ENCODE measurements around the gene VASH1.

VASH1 gene

DNA sequence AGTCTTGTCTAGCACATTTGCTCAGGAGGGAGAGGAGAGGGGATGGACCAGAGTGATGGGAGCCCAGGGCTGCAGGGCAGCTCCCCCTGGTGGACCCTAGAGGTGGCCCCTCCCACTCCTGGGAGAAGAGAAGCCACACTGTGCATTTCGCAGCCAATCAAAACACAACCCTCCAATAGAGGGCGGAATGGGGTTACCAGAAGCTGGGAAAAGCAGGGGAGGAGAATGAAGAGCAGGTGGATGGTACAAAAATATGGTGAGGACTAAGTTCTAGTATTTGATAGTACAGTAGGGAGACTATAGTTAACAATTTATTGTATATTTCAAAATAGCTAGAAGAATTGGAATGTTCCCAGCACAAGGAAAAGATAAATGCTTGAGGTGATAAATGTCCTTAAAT lies 23.6 kb downstream of the VASH1 start:
- peak; percentile 68 for DNase-seq

DNA sequence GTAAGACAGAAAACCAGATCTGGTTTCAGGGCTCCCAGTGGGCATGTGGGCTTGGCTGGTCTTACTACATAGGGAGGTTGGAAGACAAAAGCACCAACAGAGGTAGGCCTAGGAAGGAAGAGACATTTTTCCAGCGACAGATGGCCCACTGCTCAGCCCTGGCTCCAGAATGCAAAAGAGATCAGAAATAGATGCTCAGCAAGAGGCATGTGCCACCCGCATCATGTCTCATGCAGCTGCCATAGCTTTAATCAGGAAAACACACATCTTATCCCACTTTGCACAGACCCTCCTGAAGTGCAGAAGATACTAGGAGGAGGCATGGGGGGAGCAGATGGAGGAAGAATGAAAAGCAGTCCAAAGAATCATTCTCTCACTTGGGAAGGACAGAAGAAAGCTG lies 25.3 kb downstream of the VASH1 start:
- DNase-seq = no peak

DNA sequence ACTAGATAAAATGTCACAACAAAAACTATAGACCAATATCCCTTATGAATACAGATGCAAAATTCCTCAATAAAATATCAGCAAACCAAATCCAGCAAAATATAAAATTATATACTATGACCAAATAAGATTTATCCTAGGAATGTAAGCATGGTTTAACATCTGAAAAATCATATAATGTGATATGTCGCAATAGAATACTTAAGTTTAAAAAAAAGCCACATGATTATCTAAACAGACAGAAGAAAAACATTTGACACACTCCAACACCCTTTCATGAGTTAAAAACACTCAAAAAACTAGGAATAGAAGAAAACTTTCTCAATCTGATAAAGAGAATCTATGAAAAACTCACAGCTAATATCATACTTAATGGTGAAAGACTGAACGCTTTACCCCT lies 31.2 kb downstream of the VASH1 start:
- no peak for DNase-seq

DNA sequence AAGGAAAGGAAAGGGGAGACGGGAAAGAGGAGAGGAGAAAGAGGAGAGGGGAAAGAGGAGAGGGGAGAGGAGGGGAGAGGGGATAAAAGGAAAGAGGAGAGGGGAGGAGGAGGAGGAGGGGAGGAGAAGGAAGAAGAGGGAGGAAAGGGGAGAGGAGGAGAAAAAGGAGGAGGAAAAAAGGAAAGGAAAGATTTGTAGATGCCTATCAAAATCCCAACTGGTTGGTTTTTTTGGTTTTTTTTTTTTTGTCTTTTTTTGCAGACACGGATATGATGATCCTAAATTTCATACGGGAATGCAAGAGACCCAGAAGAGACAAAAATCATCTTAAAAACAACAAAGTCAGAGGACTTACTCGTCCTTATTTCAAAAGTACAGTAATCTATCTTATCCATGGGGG lies 32.1 kb downstream of the VASH1 start:
- no peak for DNase-seq

DNA sequence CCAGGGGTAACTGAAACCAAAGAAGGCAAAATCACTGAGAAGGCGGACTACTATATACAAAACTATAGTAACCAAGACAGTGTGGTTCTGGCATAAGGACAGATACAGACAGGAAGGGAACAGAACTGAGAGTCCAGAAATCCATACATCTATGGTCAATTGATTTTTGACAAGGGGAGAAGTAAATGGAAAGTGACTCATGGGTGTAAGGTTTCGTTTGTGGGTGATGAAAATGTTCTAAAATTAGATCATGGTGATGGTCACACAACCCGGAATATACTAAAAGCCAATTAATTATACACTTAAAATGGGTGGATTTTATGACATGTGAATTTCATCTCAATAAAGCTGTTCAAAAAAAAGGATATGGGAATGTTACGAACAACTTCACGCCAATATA lies 32.7 kb downstream of the VASH1 start:
- no peak for DNase-seq

DNA sequence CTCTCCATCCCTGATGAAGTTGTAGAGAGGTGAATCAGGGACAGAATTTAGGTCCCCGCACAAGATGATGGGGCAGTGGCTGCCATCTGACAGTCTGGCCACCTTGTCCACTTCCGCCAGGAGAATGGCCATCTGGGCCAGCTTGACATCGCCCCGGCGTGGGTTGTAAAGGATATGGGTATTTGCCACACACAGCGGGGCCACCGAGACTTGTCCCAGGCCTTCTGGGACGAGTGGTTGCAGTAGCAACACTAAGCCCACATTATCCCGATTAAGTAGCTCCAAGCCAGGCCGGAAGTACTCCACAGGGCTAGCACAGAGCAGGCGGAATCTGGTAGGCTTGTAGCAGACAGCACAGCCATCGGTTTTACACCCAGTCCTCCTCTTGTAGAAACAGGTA lies 45.2 kb downstream of the VASH1 start:
- no peak for DNase-seq

DNA sequence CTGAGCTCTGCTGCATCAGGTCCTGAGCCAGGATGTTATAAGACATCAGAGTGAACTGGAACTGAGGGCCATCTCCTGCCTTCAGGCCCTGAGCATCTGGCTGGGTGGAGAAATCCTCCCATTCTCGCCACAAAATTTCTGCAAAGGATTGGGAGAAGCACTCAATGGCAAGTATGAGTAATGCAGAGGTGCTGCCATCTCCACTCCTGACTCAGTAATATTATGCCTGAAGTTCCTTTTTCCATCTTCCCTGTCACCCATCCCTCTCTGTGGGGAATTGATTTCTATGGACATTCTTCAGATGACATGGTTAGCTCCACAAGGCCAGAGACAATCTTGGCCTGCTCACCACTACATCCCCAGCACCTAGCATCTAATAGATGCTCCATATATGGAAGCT lies 46.7 kb downstream of the VASH1 start:
- no peak for DNase-seq

DNA sequence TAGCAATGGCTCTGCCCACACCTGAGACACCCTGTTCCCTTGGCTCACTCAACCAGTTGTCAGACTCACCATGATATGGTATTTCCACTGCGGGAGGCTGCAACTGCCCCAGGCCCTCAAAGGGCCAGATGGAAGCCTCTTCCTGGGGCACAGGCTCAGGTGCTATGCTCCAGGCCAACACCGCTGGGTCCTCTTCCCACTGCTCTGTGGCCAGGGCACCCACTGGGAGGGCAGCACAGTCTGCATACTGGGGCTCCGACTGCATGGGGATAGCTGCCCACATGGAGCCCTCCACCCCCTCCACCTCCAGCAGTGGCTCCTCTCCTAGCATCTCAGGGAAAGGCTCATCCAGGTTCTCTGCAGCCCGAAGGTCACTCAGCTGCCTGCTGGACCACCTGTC lies 47.7 kb downstream of the VASH1 start:
- no peak for DNase-seq

DNA sequence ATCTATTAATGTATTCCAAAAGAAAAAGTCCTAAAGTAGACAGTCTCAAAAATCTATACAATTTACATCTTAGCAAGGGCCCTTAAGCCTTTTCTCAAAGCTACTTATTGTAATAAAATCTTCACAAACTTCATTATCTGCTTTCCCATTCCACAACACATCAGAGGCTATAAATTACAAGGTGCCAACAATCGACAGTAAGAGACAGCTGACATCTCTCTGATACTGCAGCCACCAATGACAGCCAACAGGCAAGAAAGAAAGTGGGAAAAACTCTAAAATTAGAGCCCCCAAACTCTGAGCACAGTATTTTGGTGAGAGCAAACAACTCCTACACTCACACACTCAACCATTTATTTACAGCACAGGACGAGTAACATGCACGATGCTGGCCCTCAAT lies 49.3 kb downstream of the VASH1 start:
- DNase-seq = no peak

DNA sequence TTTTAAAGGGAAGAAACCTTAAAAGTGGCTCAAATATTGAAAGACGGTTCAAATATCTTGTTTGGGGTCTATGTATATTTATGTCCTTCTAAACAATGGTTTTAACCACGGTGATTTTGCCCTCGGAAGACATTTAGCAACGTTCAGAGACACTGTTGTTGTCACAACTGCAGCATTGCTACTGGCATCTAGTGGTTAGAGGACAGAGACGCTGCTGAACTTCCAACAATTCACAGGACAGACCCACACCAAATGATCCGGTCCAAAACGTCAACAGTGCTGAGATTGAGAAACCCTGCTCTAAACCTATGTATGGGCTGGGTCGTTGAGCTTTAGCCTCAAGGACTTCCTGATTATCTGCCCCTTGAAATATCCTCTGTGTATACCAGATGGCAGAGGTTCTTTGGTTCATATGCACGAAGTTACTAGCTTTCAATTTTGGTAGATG lies 49.7 kb downstream of the VASH1 start:
- DNase-seq = peak; percentile 29

DNA sequence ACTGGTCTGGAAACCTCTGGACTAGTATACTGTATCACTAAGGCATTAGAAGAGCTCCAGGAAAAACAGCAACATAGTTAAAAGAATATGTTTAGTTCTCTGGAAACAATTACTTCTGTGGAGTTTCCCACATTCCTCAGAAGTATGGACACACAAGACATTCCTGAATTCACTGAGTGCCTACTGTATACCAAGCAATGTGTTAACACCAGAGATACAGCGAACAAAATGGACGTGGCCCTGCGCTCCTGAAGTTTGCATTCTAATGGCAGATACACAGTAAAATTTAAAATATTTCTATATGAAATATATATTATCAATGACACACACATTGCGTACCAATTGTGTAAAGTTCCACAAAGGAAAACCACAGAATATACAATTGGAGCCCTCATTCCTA lies 50.3 kb downstream of the VASH1 start:
- no peak for DNase-seq

DNA sequence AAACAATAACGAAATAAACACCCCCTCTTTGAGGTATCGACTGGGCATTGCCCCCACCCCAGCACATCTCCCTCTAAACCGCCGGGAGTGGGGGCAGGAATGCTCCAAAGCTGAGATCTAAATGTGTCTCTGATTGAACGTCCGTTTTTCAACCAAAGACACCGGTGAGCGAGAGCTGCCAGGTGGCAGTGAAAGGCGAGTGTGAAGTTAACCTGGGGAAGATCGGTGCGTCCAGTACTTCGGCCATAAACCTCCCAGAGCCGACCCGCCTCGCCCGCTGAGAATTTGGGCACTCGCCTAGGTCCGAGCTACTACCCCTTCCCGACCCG lies 50.8 kb downstream of the VASH1 start:
- DNase-seq = peak; percentile 27

DNA sequence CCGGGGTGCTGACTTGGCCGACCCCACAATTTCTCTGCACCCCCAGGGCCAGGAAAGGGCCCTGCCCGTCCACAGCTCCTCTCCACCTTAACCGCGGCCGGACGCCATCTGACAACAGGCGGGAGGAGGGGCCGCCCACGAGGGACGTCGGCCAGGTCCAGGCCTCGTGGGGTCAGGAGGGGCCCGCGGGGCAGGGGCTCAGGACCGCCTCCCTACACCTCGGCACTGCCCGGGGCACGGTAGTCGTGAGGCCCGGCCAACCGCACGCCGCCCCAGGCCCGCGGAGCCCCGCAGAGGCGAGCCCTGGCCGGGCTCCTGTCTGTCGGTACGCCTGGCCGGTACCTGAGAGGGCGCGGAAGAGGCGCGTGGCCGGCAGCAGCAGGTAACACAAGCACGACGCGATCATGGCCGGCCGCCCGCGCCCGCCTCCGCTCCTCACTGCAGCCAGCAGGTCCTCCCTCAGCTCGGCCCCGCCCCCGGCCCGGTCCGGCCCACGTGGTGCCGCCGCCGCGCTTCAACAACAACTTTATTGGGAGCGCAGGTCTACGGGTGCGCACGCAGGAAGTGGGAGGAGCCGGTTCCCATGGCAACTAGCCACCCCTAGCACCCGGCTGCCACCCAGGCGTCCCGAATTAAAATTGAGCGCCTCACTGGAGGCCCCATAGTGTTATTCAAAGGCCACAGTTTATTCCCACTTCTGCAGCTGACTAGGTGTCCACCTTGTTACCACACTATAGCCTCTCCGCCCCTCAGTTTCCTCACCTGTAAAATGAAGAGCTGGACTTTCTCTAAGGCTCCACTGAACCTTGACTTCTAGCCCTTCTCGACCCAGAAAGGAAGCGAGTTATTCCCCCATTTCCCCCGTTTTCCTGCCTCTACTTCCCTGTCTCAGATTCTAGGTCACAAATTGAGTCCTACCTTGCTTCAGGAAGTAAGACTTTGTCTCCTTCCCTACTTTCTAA lies 51.4 kb downstream of the VASH1 start, which contains the start of gene ANGEL1:
ANGEL1 (minus strand) TSS at position 461 of the 962 bp plus-strand sequence; CDS start at position 406, 55 bp downstream.
- DNase-seq = peak; percentile 98

DNA sequence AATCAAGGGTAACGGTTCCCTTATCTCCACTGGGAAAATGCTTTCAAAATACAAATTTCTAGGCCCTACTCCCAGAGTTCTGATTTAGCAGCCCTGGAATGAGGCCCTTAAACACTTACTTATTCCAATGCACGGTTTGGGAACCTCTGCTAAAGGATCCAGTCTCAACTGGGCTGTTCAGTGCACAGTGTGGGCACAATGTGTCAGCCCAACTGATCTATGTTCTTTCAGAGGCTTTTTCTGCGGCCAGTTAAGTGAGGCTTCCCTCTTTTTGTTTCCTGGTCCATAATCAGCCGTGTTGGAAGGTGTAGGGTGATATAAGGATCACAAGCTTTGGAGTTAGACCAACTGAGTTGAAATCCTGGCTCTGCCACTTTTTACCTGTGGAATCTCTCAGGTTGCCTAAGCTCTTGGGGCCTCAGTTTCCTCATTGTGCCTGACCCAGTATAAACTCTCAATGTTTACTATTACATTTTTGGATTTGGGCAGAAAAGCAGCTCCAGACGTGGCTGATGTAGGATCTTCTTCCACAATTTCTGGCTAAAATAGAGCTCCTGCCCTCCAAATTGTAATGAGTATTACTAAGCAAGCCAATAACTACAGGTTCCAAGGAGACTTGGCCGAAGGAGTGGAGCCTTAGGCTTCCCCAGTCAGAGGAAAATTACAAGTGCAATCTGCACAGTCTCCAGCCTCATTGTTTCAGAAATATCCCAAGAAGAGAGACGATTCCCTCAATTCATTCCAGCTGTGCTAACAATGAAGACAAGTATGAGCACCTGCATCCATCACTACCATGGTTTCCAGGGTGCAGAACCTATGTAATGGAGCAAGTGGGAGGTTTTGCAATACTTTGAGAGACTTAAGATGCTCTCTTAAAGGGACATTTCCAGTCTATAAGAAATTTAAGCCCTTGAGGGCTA lies 53.7 kb downstream of the VASH1 start:
- DNase-seq = no peak

DNA sequence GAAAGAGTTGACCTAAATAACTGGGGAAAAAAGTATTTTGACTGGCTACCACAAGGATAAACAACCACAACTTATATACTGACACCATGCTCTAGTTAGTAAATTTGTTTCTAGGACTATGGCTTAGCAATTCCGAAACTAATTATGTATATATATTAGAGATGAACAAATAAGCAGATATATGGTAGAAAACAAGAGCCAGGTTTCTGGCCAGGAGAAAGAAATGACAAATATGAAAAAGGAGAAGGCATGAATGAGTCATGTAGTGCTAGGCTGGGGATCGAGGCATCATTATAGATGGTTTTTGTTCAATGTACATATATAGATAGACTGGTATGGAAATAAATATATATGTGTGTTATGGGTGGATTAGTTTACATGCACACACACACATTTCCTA lies 59.4 kb downstream of the VASH1 start:
- no peak for DNase-seq

DNA sequence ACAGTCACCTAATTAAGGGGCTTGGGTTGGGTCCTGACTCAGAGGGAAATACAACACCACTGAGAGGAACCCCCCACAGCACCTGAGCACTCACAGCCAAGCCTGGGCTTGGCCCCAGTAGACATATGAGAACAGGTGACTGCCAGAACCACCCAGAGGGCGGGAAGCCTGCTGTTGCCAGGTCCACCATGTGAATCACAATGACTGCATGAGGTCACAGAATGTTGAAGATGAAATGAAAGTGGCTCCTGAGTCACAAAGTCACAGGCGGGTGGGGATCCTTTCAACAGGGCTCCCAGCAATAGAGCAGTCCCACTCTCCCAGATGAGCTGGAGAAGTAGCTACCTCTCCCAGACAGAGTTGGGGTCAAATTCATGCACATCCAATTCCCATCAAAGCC lies 64.9 kb downstream of the VASH1 start, which contains the start of gene LRRC74A:
LRRC74A (plus strand) TSS at position 287 of the 400 bp plus-strand sequence. CDS start 290 bp downstream, outside the sequence.
- no peak for DNase-seq

DNA sequence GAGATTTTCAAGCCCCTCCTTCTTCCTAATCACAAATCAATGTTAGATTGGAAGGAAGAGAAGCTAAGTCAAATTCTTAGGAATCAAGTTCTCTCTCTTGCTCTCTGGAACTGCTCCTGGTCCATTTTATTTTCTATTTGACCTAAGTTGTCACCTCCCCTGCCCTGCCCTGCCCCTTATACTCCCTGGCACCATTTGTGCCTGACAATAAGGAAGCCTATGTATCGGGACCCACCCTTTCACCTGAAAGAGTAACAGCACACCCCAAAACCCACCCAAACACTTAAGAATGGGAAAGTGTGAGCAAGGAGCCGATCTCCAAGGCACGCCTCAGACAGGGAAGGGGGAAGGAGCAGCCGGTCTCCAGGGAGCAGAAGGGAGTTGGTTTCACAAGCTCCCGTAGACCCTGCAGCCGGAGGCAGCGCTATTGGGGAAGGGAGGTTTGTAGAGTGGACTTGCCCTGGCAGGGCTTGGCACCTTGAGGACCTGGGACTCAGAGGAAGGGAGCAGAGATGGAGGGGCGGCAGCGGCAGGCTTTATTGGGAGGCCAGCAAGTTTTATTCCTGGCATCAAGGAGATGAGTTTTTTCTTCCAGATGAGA lies 66.5 kb downstream of the VASH1 start:
- no peak for DNase-seq

DNA sequence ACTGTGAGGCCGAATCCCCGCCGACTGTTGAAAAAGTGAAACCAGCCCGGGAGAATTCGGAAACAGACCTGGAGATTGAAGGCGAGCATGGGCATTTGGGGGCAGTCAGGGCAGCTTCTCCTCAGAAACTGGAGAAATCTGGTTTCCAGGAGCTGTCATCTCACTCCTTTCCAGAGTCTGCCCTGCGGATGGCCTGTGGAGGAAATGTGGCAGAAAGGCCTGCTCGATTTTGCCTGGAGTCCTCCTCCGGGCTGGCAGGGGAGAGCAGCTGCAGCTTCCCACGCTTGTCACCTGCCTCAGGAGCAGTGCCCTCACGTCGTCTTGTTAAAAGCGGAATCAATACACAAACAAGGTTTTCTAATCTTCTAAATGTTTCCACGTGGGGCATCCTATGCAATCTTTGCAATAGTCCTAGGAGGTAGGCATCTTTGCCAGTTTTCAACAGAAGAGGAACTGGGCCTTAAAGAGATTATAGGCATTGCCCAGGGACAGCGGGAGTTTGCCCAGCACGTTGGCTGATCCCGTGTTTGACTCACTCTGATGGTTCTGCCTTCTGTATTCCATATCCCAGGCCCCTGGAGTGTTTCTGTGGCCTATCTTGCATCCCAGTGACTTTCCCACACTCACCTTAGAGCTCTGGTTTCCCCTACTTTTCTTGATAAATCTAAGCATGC lies 67.2 kb downstream of the VASH1 start:
- no peak for DNase-seq

DNA sequence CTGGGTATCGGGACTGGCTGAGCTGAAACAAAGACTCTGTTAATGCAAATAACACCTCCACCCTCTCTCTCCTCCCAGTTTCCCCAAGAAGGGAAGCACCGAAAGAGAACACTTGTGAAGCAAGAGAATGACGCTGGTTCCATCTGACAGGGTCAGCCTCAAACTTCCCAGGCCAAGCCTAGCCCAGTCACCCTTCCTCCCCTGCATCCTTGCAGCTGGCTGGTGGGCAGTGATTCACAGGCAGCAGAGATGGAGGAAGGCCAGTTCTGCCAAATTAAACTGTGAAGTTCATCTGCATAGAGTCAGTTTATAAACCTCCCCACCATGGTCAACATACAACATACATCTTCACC lies 67.7 kb downstream of the VASH1 start:
- no peak for DNase-seq

DNA sequence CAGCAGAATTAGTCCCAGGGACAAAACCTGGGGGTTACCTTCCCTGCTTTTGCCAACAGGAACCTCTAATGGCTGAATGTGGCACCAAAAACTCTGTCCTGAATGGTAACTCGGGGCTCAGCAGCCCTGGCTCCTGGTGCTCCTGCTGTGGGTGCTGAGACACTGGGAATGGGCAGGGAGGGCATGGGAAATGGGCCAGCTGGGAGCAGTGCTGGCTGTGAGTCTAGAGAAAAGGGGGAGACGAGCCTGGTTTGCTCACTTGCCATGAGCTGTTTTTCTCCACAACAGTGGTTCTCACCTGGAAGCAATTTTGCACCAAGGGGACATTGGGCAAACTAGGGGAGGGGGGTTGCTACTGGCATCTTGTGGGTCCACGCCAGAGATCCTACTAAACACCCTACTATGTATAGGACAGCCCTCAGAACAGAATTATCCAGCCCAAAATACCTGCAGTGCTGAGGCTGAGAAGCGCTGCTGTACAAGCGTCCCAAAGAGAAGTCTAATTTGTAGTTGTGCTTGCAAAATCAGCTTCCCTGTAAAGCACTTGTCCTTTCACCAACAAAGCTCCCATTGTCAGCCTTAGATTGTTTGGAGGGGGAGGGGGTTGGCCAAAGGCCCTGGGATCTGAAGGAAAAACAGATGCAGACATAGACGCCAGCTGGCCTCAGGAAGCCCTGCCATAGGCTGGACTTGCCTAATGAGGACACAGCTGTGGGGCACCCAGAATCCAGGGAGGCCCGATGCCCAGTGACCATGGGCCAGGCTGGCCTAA lies 68.6 kb downstream of the VASH1 start:
- no peak for DNase-seq

DNA sequence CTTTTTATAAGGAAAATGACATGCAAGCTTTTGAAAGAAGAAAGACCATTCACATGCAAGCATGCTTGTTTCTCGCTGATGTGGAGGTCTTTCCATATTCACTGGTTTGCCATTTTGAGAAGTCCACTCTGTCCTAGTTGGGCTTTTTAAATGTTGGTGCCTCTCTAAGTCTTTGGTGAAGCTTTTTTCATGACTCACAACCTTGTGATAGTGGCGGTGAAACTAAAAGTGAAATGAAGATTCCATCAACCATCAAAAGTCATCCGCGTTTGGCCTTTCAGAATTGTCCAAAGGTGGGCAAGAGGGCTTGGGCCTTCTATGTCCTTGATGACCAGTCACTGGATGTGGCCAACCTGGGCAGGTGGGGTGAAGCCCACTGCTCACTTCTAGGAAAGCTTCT lies 69.3 kb downstream of the VASH1 start:
- no peak for DNase-seq

DNA sequence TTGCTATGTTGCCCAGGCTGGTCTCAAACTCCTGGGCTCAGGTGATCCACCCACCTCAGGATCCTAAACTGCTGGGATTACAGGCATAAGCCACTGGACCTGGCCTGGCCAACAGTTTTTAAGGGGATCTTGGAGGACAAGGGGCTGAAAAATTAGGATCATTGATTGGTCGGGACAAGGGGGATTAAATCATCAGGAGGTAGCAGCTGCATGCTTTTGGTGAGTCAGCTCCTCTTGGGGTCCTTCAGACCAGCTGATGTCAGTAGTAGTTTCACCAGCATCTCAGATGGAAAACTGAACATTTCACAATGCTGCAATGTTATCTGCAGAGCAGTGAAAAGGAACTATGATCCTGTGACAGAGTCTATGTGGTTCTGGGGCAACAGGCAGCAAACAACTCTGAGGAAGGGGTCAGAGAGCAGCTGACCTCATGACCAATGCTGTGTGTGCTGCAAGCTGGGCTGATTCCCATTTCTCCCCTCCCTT lies 71.3 kb downstream of the VASH1 start:
- DNase-seq = no peak
